ENCODE measurements around the gene TACR2.

The TACR2 gene

GRCh38 chr10:69367469-69367868 is 49.2 kb downstream of the TACR2 start:
- FAIRE-seq, result no peak

- no peak for FAIRE-seq
These were observed 50.0 kb downstream of the TACR2 start for GRCh38 chr10:69366738-69367137.

GRCh38 chr10:69364232-69364940 is 52.3 kb downstream of the TACR2 start:
- no peak for FAIRE-seq

- no peak for FAIRE-seq
These were observed 53.1 kb downstream of the TACR2 start for GRCh38 chr10:69363666-69364065.

- FAIRE-seq, result no peak
These were observed 54.2 kb downstream of the TACR2 start for GRCh38 chr10:69362471-69362954.

GRCh38 chr10:69361303-69361614 is 55.5 kb downstream of the TACR2 start:
- FAIRE-seq, result no peak

GRCh38 chr10:69360485-69361302 is 56.0 kb downstream of the TACR2 start:
- no peak for FAIRE-seq

- no peak for FAIRE-seq
These were observed 57.1 kb downstream of the TACR2 start for GRCh38 chr10:69359594-69359993.

- no peak for FAIRE-seq
These were observed 57.6 kb downstream of the TACR2 start for GRCh38 chr10:69359148-69359547.

- FAIRE-seq, result no peak
These were observed 58.4 kb downstream of the TACR2 start for GRCh38 chr10:69358148-69358795.

- no peak for FAIRE-seq
These were observed 60.5 kb downstream of the TACR2 start for GRCh38 chr10:69356187-69356586.

- FAIRE-seq, result no peak
These were observed 62.6 kb downstream of the TACR2 start for GRCh38 chr10:69353977-69354635.
